Measurements from ENCODE around the gene FHOD3.

DNA sequence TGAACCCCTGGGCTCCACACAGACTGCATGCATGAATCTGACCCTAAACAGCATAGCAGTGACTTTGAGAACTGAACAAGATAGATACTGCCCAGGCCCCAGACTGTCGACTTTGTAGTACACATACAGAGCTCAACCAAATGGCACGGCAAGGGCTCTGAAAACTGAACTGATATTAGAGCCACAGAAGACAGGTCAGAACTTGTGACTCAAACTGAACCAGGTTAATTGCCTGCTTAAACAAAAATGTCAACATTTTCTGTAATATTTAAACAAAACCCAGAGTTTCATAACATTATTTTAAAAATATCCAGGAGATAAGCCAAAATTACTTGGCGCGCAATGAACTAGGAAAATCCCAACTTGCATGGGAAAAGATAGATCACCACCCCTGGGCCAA, 271.0 kb downstream of the FHOD3 start:
- TF ChIP-seq, protein P1, sequence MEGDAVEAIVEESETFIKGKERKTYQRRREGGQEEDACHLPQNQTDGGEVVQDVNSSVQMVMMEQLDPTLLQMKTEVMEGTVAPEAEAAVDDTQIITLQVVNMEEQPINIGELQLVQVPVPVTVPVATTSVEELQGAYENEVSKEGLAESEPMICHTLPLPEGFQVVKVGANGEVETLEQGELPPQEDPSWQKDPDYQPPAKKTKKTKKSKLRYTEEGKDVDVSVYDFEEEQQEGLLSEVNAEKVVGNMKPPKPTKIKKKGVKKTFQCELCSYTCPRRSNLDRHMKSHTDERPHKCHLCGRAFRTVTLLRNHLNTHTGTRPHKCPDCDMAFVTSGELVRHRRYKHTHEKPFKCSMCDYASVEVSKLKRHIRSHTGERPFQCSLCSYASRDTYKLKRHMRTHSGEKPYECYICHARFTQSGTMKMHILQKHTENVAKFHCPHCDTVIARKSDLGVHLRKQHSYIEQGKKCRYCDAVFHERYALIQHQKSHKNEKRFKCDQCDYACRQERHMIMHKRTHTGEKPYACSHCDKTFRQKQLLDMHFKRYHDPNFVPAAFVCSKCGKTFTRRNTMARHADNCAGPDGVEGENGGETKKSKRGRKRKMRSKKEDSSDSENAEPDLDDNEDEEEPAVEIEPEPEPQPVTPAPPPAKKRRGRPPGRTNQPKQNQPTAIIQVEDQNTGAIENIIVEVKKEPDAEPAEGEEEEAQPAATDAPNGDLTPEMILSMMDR (conservative IDR thresholded peaks at IDR 0.05; ENCODE audit: low read depth in 2 of 2) = no peak
- no peak for TF ChIP-seq POLR2AphosphoS5 (IDR thresholded peaks at IDR 0.05; ENCODE audit: low read depth)
- TF ChIP-seq, protein P2, sequence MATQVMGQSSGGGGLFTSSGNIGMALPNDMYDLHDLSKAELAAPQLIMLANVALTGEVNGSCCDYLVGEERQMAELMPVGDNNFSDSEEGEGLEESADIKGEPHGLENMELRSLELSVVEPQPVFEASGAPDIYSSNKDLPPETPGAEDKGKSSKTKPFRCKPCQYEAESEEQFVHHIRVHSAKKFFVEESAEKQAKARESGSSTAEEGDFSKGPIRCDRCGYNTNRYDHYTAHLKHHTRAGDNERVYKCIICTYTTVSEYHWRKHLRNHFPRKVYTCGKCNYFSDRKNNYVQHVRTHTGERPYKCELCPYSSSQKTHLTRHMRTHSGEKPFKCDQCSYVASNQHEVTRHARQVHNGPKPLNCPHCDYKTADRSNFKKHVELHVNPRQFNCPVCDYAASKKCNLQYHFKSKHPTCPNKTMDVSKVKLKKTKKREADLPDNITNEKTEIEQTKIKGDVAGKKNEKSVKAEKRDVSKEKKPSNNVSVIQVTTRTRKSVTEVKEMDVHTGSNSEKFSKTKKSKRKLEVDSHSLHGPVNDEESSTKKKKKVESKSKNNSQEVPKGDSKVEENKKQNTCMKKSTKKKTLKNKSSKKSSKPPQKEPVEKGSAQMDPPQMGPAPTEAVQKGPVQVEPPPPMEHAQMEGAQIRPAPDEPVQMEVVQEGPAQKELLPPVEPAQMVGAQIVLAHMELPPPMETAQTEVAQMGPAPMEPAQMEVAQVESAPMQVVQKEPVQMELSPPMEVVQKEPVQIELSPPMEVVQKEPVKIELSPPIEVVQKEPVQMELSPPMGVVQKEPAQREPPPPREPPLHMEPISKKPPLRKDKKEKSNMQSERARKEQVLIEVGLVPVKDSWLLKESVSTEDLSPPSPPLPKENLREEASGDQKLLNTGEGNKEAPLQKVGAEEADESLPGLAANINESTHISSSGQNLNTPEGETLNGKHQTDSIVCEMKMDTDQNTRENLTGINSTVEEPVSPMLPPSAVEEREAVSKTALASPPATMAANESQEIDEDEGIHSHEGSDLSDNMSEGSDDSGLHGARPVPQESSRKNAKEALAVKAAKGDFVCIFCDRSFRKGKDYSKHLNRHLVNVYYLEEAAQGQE (IDR thresholded peaks at IDR 0.05; ENCODE audit: unreplicated experiment) = no peak
- TF ChIP-seq STAT1 (IDR thresholded peaks at IDR 0.05; ENCODE audit: unreplicated experiment) = no peak
- no peak for TF ChIP-seq EZH2 (IDR thresholded peaks at IDR 0.05; ENCODE audit: low read depth, unreplicated experiment)
- TF ChIP-seq, protein P3, sequence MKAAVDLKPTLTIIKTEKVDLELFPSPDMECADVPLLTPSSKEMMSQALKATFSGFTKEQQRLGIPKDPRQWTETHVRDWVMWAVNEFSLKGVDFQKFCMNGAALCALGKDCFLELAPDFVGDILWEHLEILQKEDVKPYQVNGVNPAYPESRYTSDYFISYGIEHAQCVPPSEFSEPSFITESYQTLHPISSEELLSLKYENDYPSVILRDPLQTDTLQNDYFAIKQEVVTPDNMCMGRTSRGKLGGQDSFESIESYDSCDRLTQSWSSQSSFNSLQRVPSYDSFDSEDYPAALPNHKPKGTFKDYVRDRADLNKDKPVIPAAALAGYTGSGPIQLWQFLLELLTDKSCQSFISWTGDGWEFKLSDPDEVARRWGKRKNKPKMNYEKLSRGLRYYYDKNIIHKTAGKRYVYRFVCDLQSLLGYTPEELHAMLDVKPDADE (IDR thresholded peaks at IDR 0.05) = no peak
- TF ChIP-seq ZNF331 (CRISPR knock-in tag; IDR thresholded peaks at IDR 0.05; ENCODE audit: low read depth) = no peak
- no peak for TF ChIP-seq CREB1 (CRISPR knock-in tag; IDR thresholded peaks at IDR 0.05; ENCODE audit: low read depth)
- no peak for TF ChIP-seq ZNF114 (CRISPR knock-in tag; IDR thresholded peaks at IDR 0.05)
- no peak for TF ChIP-seq EZH2phosphoT487 (IDR thresholded peaks at IDR 0.05; ENCODE audit: unreplicated experiment)
- TF ChIP-seq, protein P4, sequence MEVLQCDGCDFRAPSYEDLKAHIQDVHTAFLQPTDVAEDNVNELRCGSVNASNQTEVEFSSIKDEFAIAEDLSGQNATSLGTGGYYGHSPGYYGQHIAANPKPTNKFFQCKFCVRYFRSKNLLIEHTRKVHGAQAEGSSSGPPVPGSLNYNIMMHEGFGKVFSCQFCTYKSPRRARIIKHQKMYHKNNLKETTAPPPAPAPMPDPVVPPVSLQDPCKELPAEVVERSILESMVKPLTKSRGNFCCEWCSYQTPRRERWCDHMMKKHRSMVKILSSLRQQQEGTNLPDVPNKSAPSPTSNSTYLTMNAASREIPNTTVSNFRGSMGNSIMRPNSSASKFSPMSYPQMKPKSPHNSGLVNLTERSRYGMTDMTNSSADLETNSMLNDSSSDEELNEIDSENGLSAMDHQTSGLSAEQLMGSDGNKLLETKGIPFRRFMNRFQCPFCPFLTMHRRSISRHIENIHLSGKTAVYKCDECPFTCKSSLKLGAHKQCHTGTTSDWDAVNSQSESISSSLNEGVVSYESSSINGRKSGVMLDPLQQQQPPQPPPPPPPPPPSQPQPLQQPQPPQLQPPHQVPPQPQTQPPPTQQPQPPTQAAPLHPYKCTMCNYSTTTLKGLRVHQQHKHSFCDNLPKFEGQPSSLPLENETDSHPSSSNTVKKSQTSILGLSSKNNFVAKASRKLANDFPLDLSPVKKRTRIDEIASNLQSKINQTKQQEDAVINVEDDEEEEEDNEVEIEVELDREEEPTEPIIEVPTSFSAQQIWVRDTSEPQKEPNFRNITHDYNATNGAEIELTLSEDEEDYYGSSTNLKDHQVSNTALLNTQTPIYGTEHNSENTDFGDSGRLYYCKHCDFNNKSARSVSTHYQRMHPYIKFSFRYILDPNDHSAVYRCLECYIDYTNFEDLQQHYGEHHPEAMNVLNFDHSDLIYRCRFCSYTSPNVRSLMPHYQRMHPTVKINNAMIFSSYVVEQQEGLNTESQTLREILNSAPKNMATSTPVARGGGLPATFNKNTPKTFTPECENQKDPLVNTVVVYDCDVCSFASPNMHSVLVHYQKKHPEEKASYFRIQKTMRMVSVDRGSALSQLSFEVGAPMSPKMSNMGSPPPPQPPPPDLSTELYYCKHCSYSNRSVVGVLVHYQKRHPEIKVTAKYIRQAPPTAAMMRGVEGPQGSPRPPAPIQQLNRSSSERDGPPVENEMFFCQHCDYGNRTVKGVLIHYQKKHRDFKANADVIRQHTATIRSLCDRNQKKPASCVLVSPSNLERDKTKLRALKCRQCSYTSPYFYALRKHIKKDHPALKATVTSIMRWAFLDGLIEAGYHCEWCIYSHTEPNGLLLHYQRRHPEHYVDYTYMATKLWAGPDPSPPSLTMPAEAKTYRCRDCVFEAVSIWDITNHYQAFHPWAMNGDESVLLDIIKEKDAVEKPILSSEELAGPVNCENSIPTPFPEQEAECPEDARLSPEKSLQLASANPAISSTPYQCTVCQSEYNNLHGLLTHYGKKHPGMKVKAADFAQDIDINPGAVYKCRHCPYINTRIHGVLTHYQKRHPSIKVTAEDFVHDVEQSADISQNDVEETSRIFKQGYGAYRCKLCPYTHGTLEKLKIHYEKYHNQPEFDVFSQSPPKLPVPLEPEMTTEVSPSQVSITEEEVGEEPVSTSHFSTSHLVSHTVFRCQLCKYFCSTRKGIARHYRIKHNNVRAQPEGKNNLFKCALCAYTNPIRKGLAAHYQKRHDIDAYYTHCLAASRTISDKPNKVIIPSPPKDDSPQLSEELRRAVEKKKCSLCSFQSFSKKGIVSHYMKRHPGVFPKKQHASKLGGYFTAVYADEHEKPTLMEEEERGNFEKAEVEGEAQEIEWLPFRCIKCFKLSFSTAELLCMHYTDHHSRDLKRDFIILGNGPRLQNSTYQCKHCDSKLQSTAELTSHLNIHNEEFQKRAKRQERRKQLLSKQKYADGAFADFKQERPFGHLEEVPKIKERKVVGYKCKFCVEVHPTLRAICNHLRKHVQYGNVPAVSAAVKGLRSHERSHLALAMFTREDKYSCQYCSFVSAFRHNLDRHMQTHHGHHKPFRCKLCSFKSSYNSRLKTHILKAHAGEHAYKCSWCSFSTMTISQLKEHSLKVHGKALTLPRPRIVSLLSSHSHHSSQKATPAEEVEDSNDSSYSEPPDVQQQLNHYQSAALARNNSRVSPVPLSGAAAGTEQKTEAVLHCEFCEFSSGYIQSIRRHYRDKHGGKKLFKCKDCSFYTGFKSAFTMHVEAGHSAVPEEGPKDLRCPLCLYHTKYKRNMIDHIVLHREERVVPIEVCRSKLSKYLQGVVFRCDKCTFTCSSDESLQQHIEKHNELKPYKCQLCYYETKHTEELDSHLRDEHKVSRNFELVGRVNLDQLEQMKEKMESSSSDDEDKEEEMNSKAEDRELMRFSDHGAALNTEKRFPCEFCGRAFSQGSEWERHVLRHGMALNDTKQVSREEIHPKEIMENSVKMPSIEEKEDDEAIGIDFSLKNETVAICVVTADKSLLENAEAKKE (CRISPR knock-in tag; IDR thresholded peaks at IDR 0.05) = no peak
- TF ChIP-seq NANOG (IDR thresholded peaks at IDR 0.05; ENCODE audit: borderline replicate concordance) = no peak
